Activated CD4-positive, alpha-beta T cell treated with anti-CD3 and anti-CD28 coated beads for 36 hours (primary cell): ENCODE data around the gene C5orf63. TPM values are rescaled to one million over a fixed set of nuclear protein-coding genes. Genes with fewer than 3 reads are reported as not detected.

Experiments
- ATAC-seq: fragments of 200-7000 bp; cut with Tn5 transposase; one replicate; pipeline ENCODE4 v1.10.0; 2021; ENCODE audit warnings: mild to moderate bottlenecking, moderate library complexity
- CTCF ChIA-PET: fragments of 350-600 bp; sonication (Branson Sonifier 250); formaldehyde crosslinking; loops from one replicate; lab custom pipeline; 2021; ENCODE audit warnings: antibody characterized with exemption; lab: Charles Lee
- POLR2A ChIA-PET: fragments of 350-600 bp; sonication (Branson Sonifier 250); formaldehyde crosslinking; loops from one replicate; lab custom pipeline; 2021; ENCODE audit warnings: antibody characterized with exemption, inconsistent platforms; lab: Charles Lee
- DNase-seq: peaks from one replicate; pipeline ENCODE4 v3.0.0-alpha.2; 2020
- H3K27ac Mint-ChIP-seq: one replicate; pipeline ENCODE4 v1.8.0; 2021; ENCODE audit warnings: mixed read lengths
- H3K27me3 Mint-ChIP-seq: one replicate; pipeline ENCODE4 v1.8.0; 2021; ENCODE audit warnings: mixed read lengths
- H3K36me3 Mint-ChIP-seq: one replicate; pipeline ENCODE4 v1.8.0; 2021; ENCODE audit warnings: low read depth, mixed read lengths
- H3K4me1 Mint-ChIP-seq: one replicate; pipeline ENCODE4 v1.8.0; 2021; ENCODE audit warnings: mixed read lengths
- H3K4me3 Mint-ChIP-seq: one replicate; pipeline ENCODE4 v1.8.0; 2021; ENCODE audit warnings: mild to moderate bottlenecking, moderate library complexity, mixed read lengths
- H3K9me3 Mint-ChIP-seq: one replicate; pipeline ENCODE4 v1.8.0; 2021; ENCODE audit warnings: low read depth, mixed read lengths
- intact Hi-C, 2 experiments: fragments of 100-400 bp; cut with DNase I in 1 of 2; cut with micrococcal nuclease in 1 of 2; formaldehyde crosslinking; loops; one replicate each; pipeline versions ENCODE4 v1.14.2 to v1.15.1; 2022 to 2024; cut with DNase I, micrococcal nuclease
- total RNA-seq, 2 experiments: library from RNA; stranded (reverse); gene quantifications; one replicate each; pipeline ENCODE4 v1.2.3, GENCODE V29; 2021

The C5orf63 gene
- total RNA-seq, 2 experiments from 2014 or later = 12.0 to 14.2 TPM

- peaks cover 9% of the 10 kb centered on the region for H3K4me1 Mint-ChIP-seq
- ATAC-seq = no peak
- no peak overlapping the region for H3K4me3 Mint-ChIP-seq
- no peak overlapping the region for H3K27ac Mint-ChIP-seq
- no peak for DNase-seq
- H3K27me3 Mint-ChIP-seq = no peaks in the 10 kb centered on the region
- ChIA-PET POLR2A (no interaction called here), CTCF (no interaction called here)
- H3K9me3 Mint-ChIP-seq = no peaks in the 10 kb centered on the region
- intact Hi-C loops = no loop called here
- H3K36me3 Mint-ChIP-seq = no peaks in the 10 kb centered on the region
Observed at GRCh38 chr5:127092690-127093089, 19.4 kb upstream of the C5orf63 start.

DNA sequence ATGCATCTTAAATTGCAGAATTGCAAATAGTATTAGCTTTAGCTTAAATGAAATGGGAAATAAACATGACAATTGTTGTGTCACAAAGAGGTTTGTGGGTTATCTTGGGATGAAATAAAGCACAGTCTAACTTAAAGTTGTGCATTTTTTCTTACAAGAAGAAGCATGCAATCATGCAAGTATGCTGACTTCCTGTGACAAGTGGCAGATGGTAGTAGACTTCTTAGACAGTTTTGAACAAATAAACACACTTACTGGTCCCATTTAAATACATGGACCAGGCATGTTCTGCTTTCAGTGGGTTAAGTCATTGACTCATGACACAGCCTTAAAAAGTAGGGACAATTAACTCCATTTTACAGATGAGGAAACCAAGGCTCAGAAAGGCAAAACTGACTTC, 15.9 kb upstream of the C5orf63 start:
- intact Hi-C loops = no loop called here
- DNase-seq = no peak
- no peak overlapping the region for H3K27ac Mint-ChIP-seq
- no peak for ATAC-seq
- H3K36me3 Mint-ChIP-seq = no peaks in the 10 kb centered on the region
- ChIA-PET CTCF (interaction anchor here (0.6 to 0.7 kb wide), 3 partner anchors 175 to 226 kb away, joined by 3 read pairs; no protein-coding TSS in a partner anchor), POLR2A (no interaction called here)
- H3K4me3 Mint-ChIP-seq = no peak overlapping the region
- no peaks in the 10 kb centered on the region for H3K9me3 Mint-ChIP-seq
- no peaks in the 10 kb centered on the region for H3K27me3 Mint-ChIP-seq
- H3K4me1 Mint-ChIP-seq = peaks cover 9% of the 10 kb centered on the region

- ATAC-seq = no peak
- CTCF ChIA-PET = interaction anchor here (0.7 kb wide), 1 partner anchor 217 kb away, joined by 3 read pairs; no protein-coding TSS in a partner anchor
Observed at GRCh38 chr5:127088251-127088650, 14.9 kb upstream of the C5orf63 start.

GRCh38 chr5:127086589-127086988, 13.3 kb upstream of the C5orf63 start:
- H3K36me3 Mint-ChIP-seq = no peaks in the 10 kb centered on the region
- H3K27ac Mint-ChIP-seq = no peak overlapping the region
- ChIA-PET POLR2A (no interaction called here), CTCF (interaction anchor here (1.1 kb wide), 1 partner anchor 12 kb away, joined by 3 read pairs; no protein-coding TSS in a partner anchor)
- H3K9me3 Mint-ChIP-seq = no peaks in the 10 kb centered on the region
- no peak for ATAC-seq
- no peak overlapping the region for H3K4me3 Mint-ChIP-seq
- peaks cover 9% of the 10 kb centered on the region for H3K4me1 Mint-ChIP-seq
- H3K27me3 Mint-ChIP-seq = no peaks in the 10 kb centered on the region
- DNase-seq = no peak
- intact Hi-C loops = no loop called here

More at GRCh38 chr5:127088251-127088650, 14.9 kb upstream of the C5orf63 start:
- H3K27ac Mint-ChIP-seq = no peak overlapping the region
- POLR2A ChIA-PET = no interaction called here
- no peaks in the 10 kb centered on the region for H3K9me3 Mint-ChIP-seq
- no peaks in the 10 kb centered on the region for H3K27me3 Mint-ChIP-seq
- peaks cover 9% of the 10 kb centered on the region for H3K4me1 Mint-ChIP-seq
- intact Hi-C loops = no loop called here
- no peak overlapping the region for H3K4me3 Mint-ChIP-seq
- no peaks in the 10 kb centered on the region for H3K36me3 Mint-ChIP-seq
- DNase-seq = no peak

DNA sequence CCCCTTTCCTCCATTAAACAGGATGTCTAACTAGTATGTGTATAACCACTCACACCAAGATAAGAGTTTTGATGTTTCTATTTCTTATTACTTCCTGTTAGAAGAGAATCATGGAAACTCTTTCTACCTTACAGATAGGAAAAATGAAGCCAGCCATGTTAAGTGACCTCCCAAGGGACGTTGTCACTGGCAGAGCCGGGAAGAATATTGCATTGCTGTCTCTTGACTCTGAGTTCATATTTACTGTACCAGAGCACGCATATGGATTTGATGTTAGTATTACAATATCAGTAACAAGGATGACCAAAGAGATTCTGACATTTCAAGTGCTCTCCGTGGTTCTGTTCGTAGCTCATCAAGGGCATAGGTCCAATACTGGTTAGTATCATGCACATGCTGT, 12.5 kb upstream of the C5orf63 start:
- POLR2A ChIA-PET = no interaction called here
- H3K9me3 Mint-ChIP-seq = no peaks in the 10 kb centered on the region
- H3K36me3 Mint-ChIP-seq = no peaks in the 10 kb centered on the region
- DNase-seq = no peak
- no peak for ATAC-seq
- intact Hi-C loops = no loop called here
- no peak overlapping the region for H3K27ac Mint-ChIP-seq
- CTCF ChIA-PET = no interaction called here
- H3K4me3 Mint-ChIP-seq = no peak overlapping the region
- H3K4me1 Mint-ChIP-seq = peaks cover 9% of the 10 kb centered on the region
- H3K27me3 Mint-ChIP-seq = no peaks in the 10 kb centered on the region

GRCh38 chr5:127085371-127085770, 12.1 kb upstream of the C5orf63 start:
- ATAC-seq (no peak), DNase-seq (no peak)
- H3K36me3 Mint-ChIP-seq = no peaks in the 10 kb centered on the region
- no peaks in the 10 kb centered on the region for H3K27me3 Mint-ChIP-seq
- H3K27ac Mint-ChIP-seq = no peak overlapping the region
- intact Hi-C loops = no loop called here
- H3K4me1 Mint-ChIP-seq = peaks cover 9% of the 10 kb centered on the region
- ChIA-PET CTCF (no interaction called here), POLR2A (no interaction called here)
- no peak overlapping the region for H3K4me3 Mint-ChIP-seq
- no peaks in the 10 kb centered on the region for H3K9me3 Mint-ChIP-seq

DNA sequence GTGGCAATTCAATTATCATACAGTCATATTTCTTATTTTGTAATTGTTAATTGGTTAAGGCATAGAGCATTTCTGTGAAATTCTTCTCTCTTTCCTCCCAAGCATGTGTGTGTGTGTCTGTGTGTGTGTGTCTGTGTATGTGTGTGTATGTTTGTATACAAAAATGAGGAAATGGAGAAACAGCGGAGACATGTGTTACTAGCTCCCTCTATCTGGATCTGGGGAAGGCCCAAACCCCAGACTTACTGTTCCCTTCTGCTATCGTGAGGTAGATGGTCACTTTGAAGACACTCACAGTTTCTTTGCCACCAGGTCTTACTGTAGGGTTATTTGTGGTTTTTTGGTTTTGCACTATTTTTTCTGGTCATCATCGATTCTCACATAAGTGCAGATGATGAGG, 11.4 kb upstream of the C5orf63 start:
- no peak overlapping the region for H3K27ac Mint-ChIP-seq
- H3K9me3 Mint-ChIP-seq = no peaks in the 10 kb centered on the region
- ATAC-seq (no peak), DNase-seq (no peak)
- intact Hi-C loops = no loop called here
- ChIA-PET CTCF (interaction anchor here (0.9 kb wide), 1 partner anchor 60 kb away, joined by 4 read pairs; no protein-coding TSS in a partner anchor), POLR2A (no interaction called here)
- H3K36me3 Mint-ChIP-seq = no peaks in the 10 kb centered on the region
- H3K4me1 Mint-ChIP-seq = peaks cover 9% of the 10 kb centered on the region
- H3K27me3 Mint-ChIP-seq = peaks cover 2% of the 10 kb centered on the region
- H3K4me3 Mint-ChIP-seq = no peak overlapping the region

- DNase-seq (no peak), ATAC-seq (no peak)
- peaks cover 2% of the 10 kb centered on the region for H3K27me3 Mint-ChIP-seq
- H3K36me3 Mint-ChIP-seq = no peaks in the 10 kb centered on the region
- no peaks in the 10 kb centered on the region for H3K9me3 Mint-ChIP-seq
- intact Hi-C loops = no loop called here
- H3K27ac Mint-ChIP-seq = no peak overlapping the region
- CTCF ChIA-PET = interaction anchor here (0.9 kb wide), 1 partner anchor 59 kb away, joined by 4 read pairs; no protein-coding TSS in a partner anchor
- POLR2A ChIA-PET = no interaction called here
- H3K4me1 Mint-ChIP-seq = peaks cover 3% of the 10 kb centered on the region
- no peak overlapping the region for H3K4me3 Mint-ChIP-seq
Observed at GRCh38 chr5:127083711-127084110, 10.4 kb upstream of the C5orf63 start.

- ChIA-PET CTCF (interaction anchor here (0.9 kb wide), 1 partner anchor 259 kb away, joined by 3 read pairs; no protein-coding TSS in a partner anchor), POLR2A (interaction anchor here (0.6 to 0.7 kb wide), 2 partner anchors 67 to 268 kb away, joined by 3 read pairs; no protein-coding TSS in a partner anchor)
- ATAC-seq = no peak
Observed at GRCh38 chr5:127079994-127080491, 6.7 kb upstream of the C5orf63 start.

GRCh38 chr5:127077366-127077765, 4.1 kb upstream of the C5orf63 start:
- H3K27ac Mint-ChIP-seq = no peak overlapping the region
- no peaks in the 10 kb centered on the region for H3K36me3 Mint-ChIP-seq
- peaks cover 2% of the 10 kb centered on the region for H3K27me3 Mint-ChIP-seq
- no peak overlapping the region for H3K4me3 Mint-ChIP-seq
- ATAC-seq (no peak), DNase-seq (no peak)
- peaks cover 7% of the 10 kb centered on the region for H3K4me1 Mint-ChIP-seq
- ChIA-PET CTCF (no interaction called here), POLR2A (no interaction called here)
- intact Hi-C loops = loop anchor here in 1 of 2 experiments (10.0 kb wide), 1 partner anchor 213 kb away; no protein-coding TSS in a partner anchor
- H3K9me3 Mint-ChIP-seq = no peaks in the 10 kb centered on the region

More at GRCh38 chr5:127079994-127080491, 6.7 kb upstream of the C5orf63 start:
- Mint-ChIP-seq H3K4me1 (no peaks in the 10 kb centered on the region), H3K4me3 (no peak overlapping the region), H3K27ac (no peak overlapping the region), H3K36me3 (no peaks in the 10 kb centered on the region), H3K9me3 (no peaks in the 10 kb centered on the region), H3K27me3 (peaks cover 2% of the 10 kb centered on the region)
- no peak for DNase-seq
- intact Hi-C loops = loop anchor here in 1 of 2 experiments (10.0 kb wide), 1 partner anchor 215 kb away; no protein-coding TSS in a partner anchor

GRCh38 chr5:127076315-127077129, 3.2 kb upstream of the C5orf63 start:
- Mint-ChIP-seq H3K27me3 (peaks cover 2% of the 10 kb centered on the region), H3K4me3 (no peak overlapping the region), H3K9me3 (no peaks in the 10 kb centered on the region), H3K4me1 (peaks cover 9% of the 10 kb centered on the region), H3K27ac (no peak overlapping the region), H3K36me3 (no peaks in the 10 kb centered on the region)
- CTCF ChIA-PET = no interaction called here
- no peak for DNase-seq
- intact Hi-C loops = loop anchor here in 1 of 2 experiments (10.0 kb wide), 1 partner anchor 212 kb away; no protein-coding TSS in a partner anchor
- ATAC-seq = no peak
- POLR2A ChIA-PET = no interaction called here
